HCT116 (cell line): ENCODE data around the gene RETREG1. TPM values are rescaled to one million over a fixed set of nuclear protein-coding genes. Genes with fewer than 3 reads are reported as not detected.

Source experiments
- ATAC-seq: fragments of 200-7000 bp; cut with Tn5 transposase; 2 replicates; pipeline ENCODE4 v1.9.1; 2020; ENCODE audit warnings: mild to moderate bottlenecking, moderate library complexity
- BruUV-seq: library from RNA; stranded (reverse); fragments of 400-500 nt; replicated peaks from 2 replicates; lab custom pipeline; 2021; lab: Mats Ljungman, UMichigan
- CTCF ChIA-PET: fragments of 300-600 bp; sonication (Branson Sonifier 250); formaldehyde crosslinking; loops from one replicate; lab custom pipeline; 2021; ENCODE audit warnings: antibody characterized with exemption; lab: Charles Lee
- POLR2A ChIA-PET: fragments of 300-600, 350-600 bp; sonication (Branson Sonifier 250); formaldehyde crosslinking; loops from one replicate; lab custom pipeline; 2021; ENCODE audit warnings: antibody characterized with exemption; lab: Charles Lee
- RAD21 ChIA-PET, 2 experiments: fragments of 300-600 bp; sonication (Branson Sonifier 250); formaldehyde crosslinking; loops; one replicate each; lab custom pipeline; 2023; ENCODE audit warnings: low total read pairs in 2 of 2; ENCODE audit not compliant: uncharacterized antibody in 2 of 2, unreplicated experiment in 2 of 2, low non-redundant PET in 1 of 2; lab: Charles Lee
- DNase-seq: peaks from one replicate; pipeline ENCODE4 v3.0.0-alpha.2; 2010; ENCODE audit warnings: low read depth, low spot score
- H2AFZ ChIP-seq: fragments of 200-600 bp; shearing (Covaris generic), sonication (generic); 2 replicates; pipeline ENCODE4 v1.6.1; 2017; ENCODE audit warnings: low read depth, mixed run types, mixed read lengths, antibody characterized with exemption, low read length; ENCODE audit not compliant: poor library complexity, severe bottlenecking
- H3K27ac ChIP-seq: 2 replicates; pipeline ENCODE4 v1.5.1; 2012; ENCODE audit warnings: low read depth, low read length
- H3K27me3 ChIP-seq: fragments of 200-600 bp; sonication (generic); 2 replicates; pipeline ENCODE4 v1.6.1; 2016; ENCODE audit warnings: mixed run types, low read length, mixed read lengths; ENCODE audit not compliant: insufficient read depth
- H3K36me3 ChIP-seq, 2 experiments: fragments of 200-500 bp in 1 of 2; fragments of 200-600 bp in 1 of 2; sonication (Bioruptor generic) in 1 of 2; sonication (generic) in 1 of 2; 2 replicates each; pipeline versions ENCODE4 v1.5.1 to v1.6.1; 2014 to 2016; ENCODE audit warnings: low read length in 2 of 2, inconsistent platforms in 1 of 2, mixed read lengths in 1 of 2, mixed run types in 1 of 2; ENCODE audit not compliant: insufficient read depth in 2 of 2, control insufficient read depth in 1 of 2
- H3K4me1 ChIP-seq, 2 experiments: fragments of 200-600 bp in 1 of 2; sonication (generic) in 1 of 2; 2 replicates each; pipeline versions ENCODE4 v1.5.1 to v1.6.1; 2012 to 2017; ENCODE audit warnings: low read length in 2 of 2, inconsistent platforms in 1 of 2, mild to moderate bottlenecking in 1 of 2, mixed read lengths in 1 of 2, mixed run types in 1 of 2, moderate library complexity in 1 of 2; ENCODE audit not compliant: insufficient read depth in 2 of 2, control insufficient read depth in 1 of 2
- H3K4me2 ChIP-seq: fragments of 200-600 bp; sonication (generic); 2 replicates; pipeline ENCODE4 v1.6.1; 2017; ENCODE audit warnings: mixed run types, low read length, mixed read lengths
- H3K4me3 ChIP-seq, 2 experiments: fragments of 200-600 bp in 1 of 2; sonication (generic) in 1 of 2; replicated peaks in 1 of 2; 2 replicates each; pipeline ENCODE4 v1.5.1; 2011 to 2016; ENCODE audit warnings: low read length in 2 of 2, control low read depth in 1 of 2, low read depth in 1 of 2, mild to moderate bottlenecking in 1 of 2, mixed read lengths in 1 of 2, mixed run types in 1 of 2
- H3K79me2 ChIP-seq: fragments of 200-600 bp; sonication (generic); 2 replicates; pipeline ENCODE4 v1.6.1; 2017; ENCODE audit warnings: mild to moderate bottlenecking, mixed run types, low read length, moderate library complexity, mixed read lengths; ENCODE audit not compliant: insufficient read depth
- H3K9ac ChIP-seq: fragments of 200-600 bp; sonication (generic); 2 replicates; pipeline ENCODE4 v1.6.1; 2016; ENCODE audit warnings: low read length, mixed read lengths
- H3K9me2 ChIP-seq: fragments of 200-600 bp; sonication (generic), shearing (Covaris generic); 2 replicates; pipeline ENCODE4 v1.6.1; 2017; ENCODE audit warnings: mixed run types, mild to moderate bottlenecking, moderate library complexity; ENCODE audit not compliant: insufficient read depth
- H3K9me3 ChIP-seq, 2 experiments: fragments of 200-500 bp in 1 of 2; fragments of 200-600 bp in 1 of 2; sonication (Bioruptor generic) in 1 of 2; sonication (generic) in 1 of 2; 2 replicates each; pipeline ENCODE4 v1.6.1; 2014 to 2017; ENCODE audit warnings: low read length in 2 of 2, mixed read lengths in 2 of 2, inconsistent platforms in 1 of 2, low read depth in 1 of 2, mild to moderate bottlenecking in 1 of 2, mixed run types in 1 of 2, moderate library complexity in 1 of 2; ENCODE audit not compliant: control insufficient read depth in 1 of 2, insufficient read depth in 1 of 2
- H4K20me1 ChIP-seq: fragments of 200-600 bp; sonication (generic), shearing (Covaris generic); 2 replicates; pipeline ENCODE4 v1.6.1; 2017; ENCODE audit warnings: mixed run types, mild to moderate bottlenecking, moderate library complexity; ENCODE audit not compliant: insufficient read depth
- ATF3 ChIP-seq: IDR thresholded peaks from 2 replicates; pipeline ENCODE4 v1.6.1; 2012
- CBX3 ChIP-seq: IDR thresholded peaks from 2 replicates; pipeline ENCODE4 v1.6.1; 2012; ENCODE audit warnings: low read depth
- CEBPB ChIP-seq: IDR thresholded peaks from 2 replicates; pipeline ENCODE4 v1.6.1; 2012; ENCODE audit warnings: low read depth
- CTCF ChIP-seq, 3 experiments: fragments of 200-600 bp in 1 of 3; sonication (generic) in 1 of 3; IDR thresholded peaks in 2 of 3; conservative IDR thresholded peaks in 1 of 3; 2 replicates each; pipeline ENCODE4 v1.5.1; 2012 to 2017; ENCODE audit warnings: low read depth in 2 of 3, low read length in 2 of 3, antibody characterized with exemption in 1 of 3, borderline replicate concordance in 1 of 3, control low read depth in 1 of 3, mild to moderate bottlenecking in 1 of 3, mixed read lengths in 1 of 3, mixed run types in 1 of 3, moderate library complexity in 1 of 3; ENCODE audit not compliant: insufficient read depth in 1 of 3
- ELF1 ChIP-seq: IDR thresholded peaks from 2 replicates; pipeline ENCODE4 v1.6.1; 2012; ENCODE audit warnings: low read depth, borderline replicate concordance
- EZH2 ChIP-seq: fragments of 200-600 bp; sonication (generic); IDR thresholded peaks from 2 replicates; pipeline ENCODE4 v1.6.1; 2017; ENCODE audit warnings: antibody characterized with exemption, mixed run types
- EZH2phosphoT487 ChIP-seq: fragments of 200-600 bp; IDR thresholded peaks from 2 replicates; pipeline ENCODE4 v1.6.1; 2018; ENCODE audit warnings: antibody characterized with exemption, borderline replicate concordance
- FOSL1 ChIP-seq: IDR thresholded peaks from 2 replicates; pipeline ENCODE4 v1.6.1; 2012; ENCODE audit warnings: low read depth
- JUND ChIP-seq: IDR thresholded peaks from 2 replicates; pipeline ENCODE4 v1.6.1; 2012
- MAX ChIP-seq: IDR thresholded peaks from 2 replicates; pipeline ENCODE4 v1.6.1; 2012
- RAD21 ChIP-seq: IDR thresholded peaks from 2 replicates; pipeline ENCODE4 v1.6.1; 2012; ENCODE audit warnings: low read depth, mild to moderate bottlenecking
- SIN3A ChIP-seq: IDR thresholded peaks from 2 replicates; pipeline ENCODE4 v1.6.1; 2012; ENCODE audit warnings: low read depth
- SP1 ChIP-seq: IDR thresholded peaks from 2 replicates; pipeline ENCODE4 v1.6.1; 2012; ENCODE audit warnings: low read depth
- SRF ChIP-seq: IDR thresholded peaks from 2 replicates; pipeline ENCODE4 v1.6.1; 2012; ENCODE audit warnings: low read depth
- TCF7L2 ChIP-seq: IDR thresholded peaks from 2 replicates; pipeline ENCODE4 v1.7.0; 2011; ENCODE audit warnings: borderline replicate concordance, inconsistent platforms; ENCODE audit not compliant: insufficient read depth, insufficient read length; ENCODE audit errors: extremely low read depth
- ZNF274 ChIP-seq: fragments of 200-500 bp; sonication (Bioruptor generic); IDR thresholded peaks from 2 replicates; pipeline ENCODE4 v1.6.1; 2014; ENCODE audit warnings: mild to moderate bottlenecking, low read depth, low read length, inconsistent platforms
- intact Hi-C: fragments of 100-400 bp; cut with micrococcal nuclease; formaldehyde crosslinking; loops from 2 replicates; pipeline ENCODE4 v1.10.0; 2022
- total RNA-seq: library from RNA; stranded (reverse); gene quantifications from one replicate; pipeline ENCODE4 v1.2.1, GENCODE V29; 2021; ENCODE audit not compliant: unreplicated experiment
- TF ChIP-seq, protein P1 (sequence below): IDR thresholded peaks from 2 replicates; pipeline ENCODE4 v1.6.1; 2012; ENCODE audit warnings: low read depth

The RETREG1 gene
- total RNA-seq, 1 experiment from 2014 or later = 6.0 TPM

- Histone ChIP-seq H3K9me2 (no peaks in the 10 kb centered on the region), H3K27me3 (peaks cover 21% of the 10 kb centered on the region; the same call in 1 of the 2 replicates), H3K27ac (no peak overlapping the region), H3K9me3 (no peaks in the 10 kb centered on the region), H3K9ac (no peak overlapping the region), H3K79me2 (no peaks in the 10 kb centered on the region), H2AFZ (no peak overlapping the region), H3K4me3 (no peak overlapping the region), H3K4me1 (no peaks in the 10 kb centered on the region)
- ChIA-PET CTCF (no interaction called here), RAD21 (no interaction called here)
- no TSS peak for BruUV-seq
- intact Hi-C loops = no loop called here
- no peak for TF ChIP-seq CBX3
- TF ChIP-seq SRF = no peak
- no peak for TF ChIP-seq ATF3
- TF ChIP-seq RAD21 = no peak
- no peak for TF ChIP-seq MAX
- TF ChIP-seq EZH2 = no peak
- TF ChIP-seq ZNF274 = no peak
- TF ChIP-seq, all 23 proteins: peak for 0
- POLR2A ChIA-PET = no interaction called here
- Histone ChIP-seq H3K4me2 (no peak overlapping the region), H3K36me3 (no peaks in the 10 kb centered on the region), H4K20me1 (no peaks in the 10 kb centered on the region)
- ATAC-seq (no peak), DNase-seq (no peak)
Observed at GRCh38 chr5:16625096-16625495, 8.3 kb upstream of the RETREG1 start.

GRCh38 chr5:16619136-16619535 lies 2.3 kb upstream of the RETREG1 start:
- Histone ChIP-seq H3K4me3 (no peak overlapping the region), H3K4me1 (peaks cover 3 to 11% of the 10 kb centered on the region in 2 experiments; a peak in 2 of 4 replicates), H3K9me2 (no peaks in the 10 kb centered on the region), H3K79me2 (no peaks in the 10 kb centered on the region), H3K27ac (no peak overlapping the region), H3K27me3 (no peaks in the 10 kb centered on the region), H3K4me2 (no peak overlapping the region), H4K20me1 (no peaks in the 10 kb centered on the region), H2AFZ (no peak overlapping the region), H3K36me3 (no peaks in the 10 kb centered on the region), H3K9ac (no peak overlapping the region), H3K9me3 (no peaks in the 10 kb centered on the region)
- CTCF ChIA-PET = no interaction called here
- POLR2A ChIA-PET = no interaction called here
- ATAC-seq = no peak
- no peak for DNase-seq
- BruUV-seq = no TSS peak
- RAD21 ChIA-PET = no interaction called here
- intact Hi-C loops = no loop called here
- TF ChIP-seq EZH2phosphoT487 (no peak), SP1 (no peak), SIN3A (no peak), CTCF (IDR thresholded peaks at IDR 0.05 in 2 of 3, conservative IDR thresholded peaks at IDR 0.05 in 1 of 3; ENCODE audit: borderline replicate concordance in 1 of 3, insufficient read depth in 1 of 3, low read depth in 2 of 3, low read length in 2 of 3) (no peak), CEBPB (no peak), FOSL1 (no peak), ELF1 (no peak), ZNF274 (no peak), JUND (no peak), TCF7L2 (no peak), SRF (no peak)
- TF ChIP-seq, protein P1, sequence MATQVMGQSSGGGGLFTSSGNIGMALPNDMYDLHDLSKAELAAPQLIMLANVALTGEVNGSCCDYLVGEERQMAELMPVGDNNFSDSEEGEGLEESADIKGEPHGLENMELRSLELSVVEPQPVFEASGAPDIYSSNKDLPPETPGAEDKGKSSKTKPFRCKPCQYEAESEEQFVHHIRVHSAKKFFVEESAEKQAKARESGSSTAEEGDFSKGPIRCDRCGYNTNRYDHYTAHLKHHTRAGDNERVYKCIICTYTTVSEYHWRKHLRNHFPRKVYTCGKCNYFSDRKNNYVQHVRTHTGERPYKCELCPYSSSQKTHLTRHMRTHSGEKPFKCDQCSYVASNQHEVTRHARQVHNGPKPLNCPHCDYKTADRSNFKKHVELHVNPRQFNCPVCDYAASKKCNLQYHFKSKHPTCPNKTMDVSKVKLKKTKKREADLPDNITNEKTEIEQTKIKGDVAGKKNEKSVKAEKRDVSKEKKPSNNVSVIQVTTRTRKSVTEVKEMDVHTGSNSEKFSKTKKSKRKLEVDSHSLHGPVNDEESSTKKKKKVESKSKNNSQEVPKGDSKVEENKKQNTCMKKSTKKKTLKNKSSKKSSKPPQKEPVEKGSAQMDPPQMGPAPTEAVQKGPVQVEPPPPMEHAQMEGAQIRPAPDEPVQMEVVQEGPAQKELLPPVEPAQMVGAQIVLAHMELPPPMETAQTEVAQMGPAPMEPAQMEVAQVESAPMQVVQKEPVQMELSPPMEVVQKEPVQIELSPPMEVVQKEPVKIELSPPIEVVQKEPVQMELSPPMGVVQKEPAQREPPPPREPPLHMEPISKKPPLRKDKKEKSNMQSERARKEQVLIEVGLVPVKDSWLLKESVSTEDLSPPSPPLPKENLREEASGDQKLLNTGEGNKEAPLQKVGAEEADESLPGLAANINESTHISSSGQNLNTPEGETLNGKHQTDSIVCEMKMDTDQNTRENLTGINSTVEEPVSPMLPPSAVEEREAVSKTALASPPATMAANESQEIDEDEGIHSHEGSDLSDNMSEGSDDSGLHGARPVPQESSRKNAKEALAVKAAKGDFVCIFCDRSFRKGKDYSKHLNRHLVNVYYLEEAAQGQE = no peak
